GM12892 (cell line): ENCODE measurements around the gene DROSHA.

Experiments
- POLR2A ChIP-seq: IDR thresholded peaks from 2 replicates; pipeline ENCODE4 v1.6.1; 2011; ENCODE audit warnings: low read depth, low read length, control low read depth
- POLR2AphosphoS5 ChIP-seq: IDR thresholded peaks from 2 replicates; pipeline ENCODE4 v1.6.1; 2011; ENCODE audit warnings: low read depth, low read length, control low read depth
- TAF1 ChIP-seq: IDR thresholded peaks from 2 replicates; pipeline ENCODE4 v1.6.1; 2011; ENCODE audit warnings: low read depth, mild to moderate bottlenecking, control low read depth, low read length, borderline replicate concordance

DNA sequence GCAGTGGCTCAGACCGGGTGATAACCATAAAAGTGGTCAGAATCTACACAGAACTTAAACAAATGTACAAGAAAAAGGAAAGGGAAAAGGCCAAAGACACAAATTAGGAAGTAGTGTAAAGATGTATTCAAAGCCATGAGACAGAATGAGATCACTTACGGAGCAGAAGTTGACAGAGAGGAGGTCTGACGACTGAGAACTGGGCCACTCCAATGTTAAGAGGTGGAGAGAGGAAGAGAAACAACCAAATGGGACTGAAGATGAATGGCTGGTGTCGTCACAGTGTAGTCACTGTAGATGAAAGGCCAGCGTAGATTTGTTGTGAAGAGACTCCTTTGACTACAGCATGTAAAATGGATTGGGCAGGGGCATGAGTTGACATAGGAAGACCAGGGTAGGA, 114.4 kb downstream of the DROSHA start:
- TF ChIP-seq POLR2A (no peak), TAF1 (no peak), POLR2AphosphoS5 (no peak)
